ENCODE results near the gene GPR148. TPM values are rescaled to one million over a fixed set of nuclear protein-coding genes. Genes with fewer than 3 reads are reported as not detected.
A peak's percentile ranks its signal among the peaks of the same experiment; 100 is the strongest.

GPR148 gene
- total RNA-seq, 1 donor from 2014 or later: not detected

DNA sequence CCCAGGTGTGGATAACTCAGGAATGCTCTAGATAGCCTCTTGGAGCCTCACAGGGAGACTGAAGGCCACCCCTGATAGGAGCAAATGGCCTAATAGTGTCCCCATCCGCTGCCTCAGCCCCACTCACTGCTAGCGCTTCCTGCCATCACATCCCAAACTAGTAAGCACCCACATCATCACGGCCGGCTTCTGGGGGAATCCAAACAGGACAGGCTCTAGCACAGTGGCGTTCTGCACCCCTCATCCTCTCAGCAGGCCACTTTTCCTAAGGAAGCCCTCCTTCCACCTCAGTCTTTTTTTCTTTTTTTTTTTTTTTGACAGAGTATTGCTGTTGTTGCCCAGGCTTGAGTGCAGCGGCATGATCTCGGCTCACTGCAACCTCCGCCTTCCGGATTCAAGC lies 20.2 kb downstream of the GPR148 start:
- Histone ChIP-seq H3K27me3 (ENCODE audit: control insufficient read depth, insufficient read depth, low read length) (no peaks in the 10 kb centered on the region), H3K36me3 (ENCODE audit: control insufficient read depth, insufficient read depth, low read length) (no peaks in the 10 kb centered on the region), H3K4me3 (ENCODE audit: low read depth, low read length) (no peak overlapping the region)
- no peak for TF ChIP-seq CTCF (IDR thresholded peaks at IDR 0.05; ENCODE audit: insufficient read depth, low read length, poor library complexity, severe bottlenecking)
- DNase-seq (ENCODE audit: low read depth): no peak

- Histone ChIP-seq H3K27me3 (ENCODE audit: control insufficient read depth, insufficient read depth, low read length) (peaks cover under 1% of the 10 kb centered on the region), H3K36me3 (ENCODE audit: control insufficient read depth, insufficient read depth, low read length) (no peaks in the 10 kb centered on the region), H3K4me3 (ENCODE audit: low read depth, low read length) (no peak overlapping the region)
- no peak for TF ChIP-seq CTCF (IDR thresholded peaks at IDR 0.05; ENCODE audit: insufficient read depth, low read length, poor library complexity, severe bottlenecking)
- DNase-seq (ENCODE audit: low read depth): no peak
Measured at GRCh38 chr2:130749641-130750040, 20.8 kb downstream of the GPR148 start.

- TF ChIP-seq CTCF (IDR thresholded peaks at IDR 0.05; ENCODE audit: insufficient read depth, low read length, poor library complexity, severe bottlenecking): no peak
- no peaks in the 10 kb centered on the region for H3K36me3 ChIP-seq (ENCODE audit: control insufficient read depth, insufficient read depth, low read length)
- DNase-seq (ENCODE audit: low read depth): no peak
- H3K27me3 ChIP-seq (ENCODE audit: control insufficient read depth, insufficient read depth, low read length): peaks cover 26% of the 10 kb centered on the region
- no peak overlapping the region for H3K4me3 ChIP-seq (ENCODE audit: low read depth, low read length)
Measured at GRCh38 chr2:130754811-130755210, 25.9 kb downstream of the GPR148 start.

GRCh38 chr2:130755256-130756052 lies 26.6 kb downstream of the GPR148 start, which contains the start of gene AMER3:
AMER3 (plus strand) TSS chr2:130755540; CDS start chr2:130762073, 6,533 bp downstream.
- Histone ChIP-seq H3K36me3 (ENCODE audit: control insufficient read depth, insufficient read depth, low read length) (no peaks in the 10 kb centered on the region), H3K27me3 (ENCODE audit: control insufficient read depth, insufficient read depth, low read length) (peaks cover 26% of the 10 kb centered on the region), H3K4me3 (ENCODE audit: low read depth, low read length) (peak within 1 kb of the TSS; percentile 29)
- TF ChIP-seq CTCF (IDR thresholded peaks at IDR 0.05; ENCODE audit: insufficient read depth, low read length, poor library complexity, severe bottlenecking): no peak
- DNase-seq (ENCODE audit: low read depth): no peak

DNA sequence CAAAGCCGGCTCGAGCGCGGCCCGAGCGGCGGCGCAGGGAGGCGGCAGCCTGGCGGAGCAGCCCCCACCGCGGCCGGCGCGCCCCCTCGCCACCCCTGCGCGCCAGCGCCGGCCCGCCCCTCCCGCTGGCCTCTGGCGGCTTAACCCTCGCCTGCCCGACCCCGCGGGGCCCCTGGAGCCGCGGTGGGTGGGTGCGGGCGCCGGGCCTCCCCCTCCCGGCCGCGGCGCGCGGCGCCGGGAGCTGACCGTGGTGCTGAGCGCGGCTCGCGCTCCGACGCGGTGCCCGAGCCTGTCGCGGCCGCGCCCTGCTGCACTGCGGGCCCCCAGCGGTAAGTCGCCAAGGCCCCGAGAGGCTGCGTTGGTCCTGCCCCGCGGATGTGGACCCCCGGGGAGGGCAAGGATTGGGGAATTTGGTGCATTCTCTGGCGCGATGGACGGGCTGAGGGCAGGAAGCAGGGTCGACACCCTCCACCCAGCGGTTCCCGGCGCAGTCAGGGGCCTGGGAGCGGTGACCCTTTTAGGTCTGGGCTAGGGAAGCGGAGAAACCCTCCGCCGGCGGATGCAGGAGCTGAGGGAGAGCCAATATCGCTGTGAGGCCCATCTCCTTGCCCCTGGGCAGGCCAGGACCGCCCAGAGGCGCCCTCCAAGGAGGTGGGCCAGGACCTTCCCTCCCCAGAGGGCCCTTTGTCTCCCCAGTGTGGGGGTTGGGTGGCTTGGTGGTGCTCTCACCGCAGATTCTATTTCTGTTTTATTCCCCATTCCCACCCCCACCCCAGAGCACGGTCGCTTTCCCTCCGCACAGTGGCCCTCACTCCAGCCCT lies 27.4 kb downstream of the GPR148 start:
- peaks cover 26% of the 10 kb centered on the region for H3K27me3 ChIP-seq (ENCODE audit: control insufficient read depth, insufficient read depth, low read length)
- no peak for DNase-seq (ENCODE audit: low read depth)
- H3K4me3 ChIP-seq (ENCODE audit: low read depth, low read length): peak overlapping the region; percentile 29
- no peaks in the 10 kb centered on the region for H3K36me3 ChIP-seq (ENCODE audit: control insufficient read depth, insufficient read depth, low read length)
- no peak for TF ChIP-seq CTCF (IDR thresholded peaks at IDR 0.05; ENCODE audit: insufficient read depth, low read length, poor library complexity, severe bottlenecking)
